OCI-LY3 (cell line): ENCODE data around the gene GRIK4.

Experiments
- H2AFZ ChIP-seq: fragments of 200-600, 300-600 bp; shearing (Covaris generic); 2 replicates; pipeline ENCODE4 v1.6.0; 2014; ENCODE audit warnings: antibody characterized with exemption, low read depth, low read length
- H3K27ac ChIP-seq: fragments of 200-600, 300-600 bp; sonication (generic); 2 replicates; pipeline ENCODE4 v1.5.1; 2014; ENCODE audit warnings: mild to moderate bottlenecking, low read length, moderate library complexity, mixed read lengths
- H3K27me3 ChIP-seq: fragments of 200-600, 300-600 bp; sonication (generic); 2 replicates; pipeline ENCODE4 v1.6.1; 2014; ENCODE audit warnings: low read depth, low read length, mixed read lengths
- H3K36me3 ChIP-seq: fragments of 200-600, 300-600 bp; sonication (generic); replicated peaks from 2 replicates; pipeline ENCODE3; 2014; ENCODE audit warnings: low read depth, low read length, mixed read lengths
- H3K4me1 ChIP-seq: fragments of 300-600, 200-600 bp; sonication (generic); 2 replicates; pipeline ENCODE4 v1.6.1; 2014; ENCODE audit warnings: low read length, mixed read lengths
- H3K4me2 ChIP-seq: fragments of 200-600, 300-600 bp; sonication (generic); 2 replicates; pipeline ENCODE4 v1.6.1; 2014; ENCODE audit warnings: low read length, mixed read lengths
- H3K4me3 ChIP-seq: fragments of 300-600, 200-600 bp; sonication (generic); 2 replicates; pipeline ENCODE4 v1.5.1; 2014; ENCODE audit warnings: antibody characterized with exemption, mild to moderate bottlenecking, low read length, moderate library complexity
- H3K79me2 ChIP-seq: fragments of 300-600, 200-600 bp; shearing (Covaris generic); 2 replicates; pipeline ENCODE4 v1.6.1; 2014; ENCODE audit warnings: mild to moderate bottlenecking, low read length, mixed read lengths
- H3K9ac ChIP-seq: fragments of 300-600, 200-600 bp; shearing (Covaris generic); 2 replicates; pipeline ENCODE4 v1.6.0; 2014; ENCODE audit warnings: mild to moderate bottlenecking, low read length, moderate library complexity
- H3K9me3 ChIP-seq: fragments of 200-600, 300-600 bp; shearing (Covaris generic); 2 replicates; pipeline ENCODE4 v1.6.1; 2014; ENCODE audit warnings: low read length, mixed read lengths; ENCODE audit not compliant: insufficient read depth
- H4K20me1 ChIP-seq: fragments of 200-600, 300-600 bp; sonication (generic); 2 replicates; pipeline ENCODE4 v1.6.1; 2016; ENCODE audit warnings: low read length, mixed read lengths; ENCODE audit not compliant: insufficient read depth
- EZH2phosphoT487 ChIP-seq: fragments of 200-600 bp; shearing (Covaris generic); IDR thresholded peaks from 2 replicates; pipeline ENCODE4 v1.6.1; 2018; ENCODE audit warnings: antibody characterized with exemption, mixed run types, low read depth
- TF ChIP-seq, protein P1 (sequence below): fragments of 200-600, 300-600 bp; sonication (generic); IDR thresholded peaks from 2 replicates; pipeline ENCODE4 v1.5.1; 2014; ENCODE audit warnings: antibody characterized with exemption, low read length, low read depth

Gene GRIK4

DNA sequence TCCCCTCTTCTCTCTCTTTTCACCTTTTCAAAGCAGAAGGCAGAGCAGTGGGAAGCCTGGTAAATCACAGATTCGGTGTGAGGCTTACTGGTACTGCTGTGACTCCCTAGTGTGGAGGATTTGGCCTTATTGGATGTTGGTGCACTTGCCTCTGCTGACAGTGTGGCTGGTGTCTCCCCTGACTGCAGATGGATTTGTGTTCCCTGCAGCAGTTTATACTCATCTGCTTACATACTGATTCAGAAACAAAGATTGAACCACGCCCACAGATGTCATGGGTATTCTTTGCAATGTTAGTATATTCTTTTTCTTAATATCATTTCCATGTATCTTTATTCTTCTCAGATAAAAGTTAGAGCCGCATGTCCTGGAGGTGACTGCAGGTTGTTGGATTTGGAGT lies 26.8 kb upstream of the GRIK4 start:
- no peaks in the 10 kb centered on the region for H3K9me3 ChIP-seq
- H3K36me3 ChIP-seq, result peaks cover 14% of the 10 kb centered on the region

DNA sequence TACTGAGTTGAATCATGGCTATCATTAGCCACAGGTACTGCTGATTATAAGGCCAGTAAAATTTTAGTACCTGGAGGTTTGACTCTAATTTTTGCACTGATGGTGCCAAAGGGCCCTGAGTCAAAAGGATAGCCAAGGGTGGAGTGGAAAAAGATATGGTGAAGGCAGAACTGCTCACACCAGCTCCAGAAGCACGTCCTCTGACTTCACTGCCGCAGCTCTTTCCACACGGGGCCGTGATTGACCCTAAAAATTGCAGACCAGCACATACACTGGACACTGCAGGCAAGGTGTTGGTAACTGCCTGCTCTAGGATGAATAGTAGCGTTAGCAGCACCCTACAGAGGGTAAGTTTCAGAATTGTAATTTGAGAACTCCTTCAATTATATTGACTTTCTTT lies 25.4 kb upstream of the GRIK4 start:
- Histone ChIP-seq H3K27me3 (no peaks in the 10 kb centered on the region), H3K4me2 (no peak overlapping the region), H3K4me3 (no peak overlapping the region), H4K20me1 (no peaks in the 10 kb centered on the region), H3K27ac (no peak overlapping the region), H3K79me2 (no peaks in the 10 kb centered on the region), H2AFZ (no peak overlapping the region), H3K9me3 (no peaks in the 10 kb centered on the region), H3K9ac (no peak overlapping the region), H3K36me3 (peaks cover 9% of the 10 kb centered on the region), H3K4me1 (no peaks in the 10 kb centered on the region)
- no peak for TF ChIP-seq EZH2phosphoT487
- TF ChIP-seq, protein P1, sequence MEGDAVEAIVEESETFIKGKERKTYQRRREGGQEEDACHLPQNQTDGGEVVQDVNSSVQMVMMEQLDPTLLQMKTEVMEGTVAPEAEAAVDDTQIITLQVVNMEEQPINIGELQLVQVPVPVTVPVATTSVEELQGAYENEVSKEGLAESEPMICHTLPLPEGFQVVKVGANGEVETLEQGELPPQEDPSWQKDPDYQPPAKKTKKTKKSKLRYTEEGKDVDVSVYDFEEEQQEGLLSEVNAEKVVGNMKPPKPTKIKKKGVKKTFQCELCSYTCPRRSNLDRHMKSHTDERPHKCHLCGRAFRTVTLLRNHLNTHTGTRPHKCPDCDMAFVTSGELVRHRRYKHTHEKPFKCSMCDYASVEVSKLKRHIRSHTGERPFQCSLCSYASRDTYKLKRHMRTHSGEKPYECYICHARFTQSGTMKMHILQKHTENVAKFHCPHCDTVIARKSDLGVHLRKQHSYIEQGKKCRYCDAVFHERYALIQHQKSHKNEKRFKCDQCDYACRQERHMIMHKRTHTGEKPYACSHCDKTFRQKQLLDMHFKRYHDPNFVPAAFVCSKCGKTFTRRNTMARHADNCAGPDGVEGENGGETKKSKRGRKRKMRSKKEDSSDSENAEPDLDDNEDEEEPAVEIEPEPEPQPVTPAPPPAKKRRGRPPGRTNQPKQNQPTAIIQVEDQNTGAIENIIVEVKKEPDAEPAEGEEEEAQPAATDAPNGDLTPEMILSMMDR, result no peak

More for the DNA sequence above, 26.8 kb upstream of the GRIK4 start:
- H3K9ac ChIP-seq, result no peak overlapping the region
- no peaks in the 10 kb centered on the region for H3K4me1 ChIP-seq
- H3K27ac ChIP-seq, result no peak overlapping the region
- H3K27me3 ChIP-seq, result no peaks in the 10 kb centered on the region
- H3K79me2 ChIP-seq, result no peaks in the 10 kb centered on the region
- no peak overlapping the region for H2AFZ ChIP-seq
- no peaks in the 10 kb centered on the region for H4K20me1 ChIP-seq
- H3K4me3 ChIP-seq, result no peak overlapping the region
- TF ChIP-seq EZH2phosphoT487, result no peak
- TF ChIP-seq, protein P1, result no peak
- no peak overlapping the region for H3K4me2 ChIP-seq

DNA sequence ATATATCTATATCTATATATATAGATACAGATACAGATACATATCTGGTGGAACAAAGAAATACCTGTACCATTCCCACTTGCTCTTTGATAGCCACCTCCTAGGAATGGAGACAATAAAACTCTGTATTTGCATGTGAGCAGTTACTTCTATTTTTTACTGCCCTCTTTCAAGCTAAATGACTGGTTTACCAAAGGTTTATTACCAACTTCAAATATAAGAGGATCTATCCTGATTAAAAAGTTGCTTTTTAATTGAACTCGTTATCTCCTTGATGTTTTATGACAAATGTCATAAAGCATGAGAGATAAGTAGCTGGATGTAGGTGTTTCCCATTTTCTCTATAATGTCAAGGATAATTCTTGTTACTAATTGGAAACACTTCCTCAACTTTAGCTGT lies 21.7 kb upstream of the GRIK4 start:
- Histone ChIP-seq H3K9me3 (no peaks in the 10 kb centered on the region), H3K9ac (no peak overlapping the region), H3K4me2 (no peak overlapping the region), H4K20me1 (no peaks in the 10 kb centered on the region), H3K36me3 (peaks cover 4% of the 10 kb centered on the region), H3K4me1 (no peaks in the 10 kb centered on the region), H3K79me2 (no peaks in the 10 kb centered on the region), H2AFZ (no peak overlapping the region), H3K27ac (no peak overlapping the region), H3K27me3 (no peaks in the 10 kb centered on the region), H3K4me3 (no peak overlapping the region)
- no peak for TF ChIP-seq EZH2phosphoT487
- TF ChIP-seq, protein P1, result no peak

DNA sequence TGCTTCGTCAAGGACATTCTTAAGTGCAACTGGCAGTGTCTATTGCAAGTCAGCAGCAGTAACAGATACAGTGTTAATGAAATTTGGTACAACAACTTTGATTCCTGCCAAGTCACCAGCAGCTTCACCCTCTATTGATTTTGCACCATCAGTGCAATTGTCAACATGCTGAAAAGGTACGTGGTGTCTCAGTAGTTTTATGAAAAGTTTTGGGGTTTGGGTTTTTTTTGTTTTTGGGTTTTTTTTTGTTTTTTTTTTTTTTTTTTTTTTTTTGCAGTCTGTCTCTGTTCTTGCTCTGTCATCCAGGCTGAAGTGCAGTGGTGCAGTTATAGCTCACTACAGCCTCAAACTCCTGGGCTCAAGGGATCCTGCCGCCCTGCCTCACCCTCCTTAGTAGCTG lies 19.1 kb upstream of the GRIK4 start:
- Histone ChIP-seq H3K4me2 (no peak overlapping the region), H3K36me3 (no peaks in the 10 kb centered on the region), H3K4me1 (no peaks in the 10 kb centered on the region), H3K9me3 (no peaks in the 10 kb centered on the region), H3K4me3 (no peak overlapping the region), H3K27me3 (no peaks in the 10 kb centered on the region), H3K27ac (no peak overlapping the region), H2AFZ (no peak overlapping the region), H4K20me1 (no peaks in the 10 kb centered on the region), H3K9ac (no peak overlapping the region), H3K79me2 (no peaks in the 10 kb centered on the region)
- no peak for TF ChIP-seq EZH2phosphoT487
- TF ChIP-seq, protein P1, result no peak
